H9 (cell line): ENCODE measurements around the gene C5orf15. TPM values are rescaled to one million over a fixed set of nuclear protein-coding genes. Genes with fewer than 3 reads are reported as not detected.

Experiments used
- DNase-seq: peaks from one replicate; pipeline ENCODE4 v3.0.0-alpha.2; 2017
- H2AFZ ChIP-seq: one replicate; pipeline ENCODE4 v1.6.1; 2013; ENCODE audit warnings: mild to moderate bottlenecking, low read length, control low read depth, moderate library complexity
- H2AK5ac ChIP-seq: 2 replicates; pipeline ENCODE4 v1.6.1; 2013; ENCODE audit warnings: low read length, control low read depth, mixed read lengths; ENCODE audit not compliant: insufficient read length
- H2BK120ac ChIP-seq: one replicate; pipeline ENCODE4 v1.6.1; 2013; ENCODE audit warnings: low read depth, mild to moderate bottlenecking, low read length, control low read depth, inconsistent platforms; ENCODE audit not compliant: poor library complexity, severe bottlenecking
- H2BK12ac ChIP-seq: 2 replicates; pipeline ENCODE4 v1.6.1; 2013; ENCODE audit warnings: low read length, control low read depth, mixed read lengths, low read depth; ENCODE audit not compliant: insufficient read length
- H2BK15ac ChIP-seq: 2 replicates; pipeline ENCODE4 v1.6.1; 2013; ENCODE audit warnings: low read depth, low read length, control low read depth
- H2BK20ac ChIP-seq: one replicate; pipeline ENCODE4 v1.6.1; 2013; ENCODE audit warnings: low read depth, mild to moderate bottlenecking, low read length, control low read depth, inconsistent platforms; ENCODE audit not compliant: poor library complexity, severe bottlenecking
- H2BK5ac ChIP-seq: 2 replicates; pipeline ENCODE4 v1.6.1; 2013; ENCODE audit warnings: low read length, control low read depth, mixed read lengths; ENCODE audit not compliant: insufficient read length
- H3K14ac ChIP-seq: 2 replicates; pipeline ENCODE4 v1.6.1; 2013; ENCODE audit warnings: low read length, control low read depth; ENCODE audit not compliant: insufficient read depth
- H3K18ac ChIP-seq: 2 replicates; pipeline ENCODE4 v1.6.1; 2013; ENCODE audit warnings: low read depth, mild to moderate bottlenecking, mixed read lengths, low read length, control low read depth; ENCODE audit not compliant: insufficient read length
- H3K23ac ChIP-seq: 2 replicates; pipeline ENCODE4 v1.6.1; 2013; ENCODE audit warnings: low read length, control low read depth, mixed read lengths, low read depth; ENCODE audit not compliant: insufficient read length
- H3K23me2 ChIP-seq: 2 replicates; pipeline ENCODE4 v1.6.1; 2013; ENCODE audit warnings: low read depth, mild to moderate bottlenecking, mixed read lengths, low read length, control low read depth; ENCODE audit not compliant: insufficient read length, poor library complexity, severe bottlenecking
- H3K27ac ChIP-seq: 2 replicates; pipeline ENCODE4 v1.5.1; 2013; ENCODE audit warnings: low read length, control low read depth, mixed read lengths, low read depth; ENCODE audit not compliant: insufficient read length
- H3K27me3 ChIP-seq: 2 replicates; pipeline ENCODE4 v1.6.1; 2013; ENCODE audit warnings: low read length, control low read depth, inconsistent platforms; ENCODE audit not compliant: insufficient read depth
- H3K4ac ChIP-seq: 2 replicates; pipeline ENCODE4 v1.6.1; 2013; ENCODE audit warnings: low read depth, mild to moderate bottlenecking, control low read depth, inconsistent platforms, low read length, moderate library complexity
- H3K4me1 ChIP-seq: 2 replicates; pipeline ENCODE4 v1.6.1; 2013; ENCODE audit warnings: low read length, control low read depth, inconsistent platforms; ENCODE audit not compliant: insufficient read depth
- H3K4me2 ChIP-seq: 2 replicates; pipeline ENCODE4 v1.6.1; 2013; ENCODE audit warnings: low read length, control low read depth, mixed read lengths; ENCODE audit not compliant: insufficient read length, insufficient read depth
- H3K56ac ChIP-seq: 2 replicates; pipeline ENCODE4 v1.6.1; 2013; ENCODE audit warnings: low read depth, mild to moderate bottlenecking, mixed read lengths, low read length, control low read depth; ENCODE audit not compliant: insufficient read length
- H3K79me1 ChIP-seq: 2 replicates; pipeline ENCODE4 v1.6.1; 2013; ENCODE audit warnings: low read depth, mild to moderate bottlenecking, moderate library complexity, low read length, control low read depth, inconsistent platforms; ENCODE audit not compliant: insufficient read depth, poor library complexity, severe bottlenecking
- H3K79me2 ChIP-seq: 2 replicates; pipeline ENCODE4 v1.6.1; 2013; ENCODE audit warnings: low read length, control low read depth, inconsistent platforms; ENCODE audit not compliant: insufficient read depth
- H3K9ac ChIP-seq: 2 replicates; pipeline ENCODE4 v1.6.1; 2013; ENCODE audit warnings: low read length, control low read depth, mixed read lengths; ENCODE audit not compliant: insufficient read length; ENCODE audit errors: extremely low read depth
- H3K9me3 ChIP-seq: one replicate; pipeline ENCODE4 v1.6.1; 2013; ENCODE audit warnings: low read depth, low read length, inconsistent platforms; ENCODE audit not compliant: control insufficient read depth
- H3T11ph ChIP-seq: one replicate; pipeline ENCODE4 v1.6.1; 2013; ENCODE audit warnings: mild to moderate bottlenecking, low read length, control low read depth, inconsistent platforms
- H4K20me1 ChIP-seq: one replicate; pipeline ENCODE4 v1.6.1; 2013; ENCODE audit not compliant: control insufficient read depth, insufficient read length, insufficient read depth
- H4K5ac ChIP-seq: 2 replicates; pipeline ENCODE4 v1.6.1; 2013; ENCODE audit warnings: low read depth, mild to moderate bottlenecking, mixed read lengths, low read length, control low read depth; ENCODE audit not compliant: insufficient read length
- H4K8ac ChIP-seq: replicated peaks from 2 replicates; pipeline ENCODE4 v1.6.1; 2013; ENCODE audit warnings: low read length, control low read depth, mixed read lengths, low read depth; ENCODE audit not compliant: insufficient read length
- H4K91ac ChIP-seq: 2 replicates; pipeline ENCODE4 v1.6.1; 2013; ENCODE audit warnings: low read depth, mild to moderate bottlenecking, moderate library complexity, mixed read lengths, low read length, control low read depth; ENCODE audit not compliant: insufficient read length
- H3K27ac Mint-ChIP-seq, 3 experiments: 2 replicates in 2 of 3; 3 replicates in 1 of 3; pipeline ENCODE4 v1.8.0; 2020 to 2021; ENCODE audit warnings: mixed read lengths in 3 of 3, mild to moderate bottlenecking in 1 of 3, moderate library complexity in 1 of 3
- H3K27me3 Mint-ChIP-seq: 2 replicates; pipeline ENCODE4 v1.8.0; 2021; ENCODE audit warnings: low read depth, mild to moderate bottlenecking, moderate library complexity, mixed read lengths
- H3K36me3 Mint-ChIP-seq, 3 experiments: 2 replicates in 2 of 3; 3 replicates in 1 of 3; pipeline ENCODE4 v1.8.0; 2020 to 2021; ENCODE audit warnings: low read depth in 3 of 3, mixed read lengths in 3 of 3; ENCODE audit not compliant: insufficient read depth in 1 of 3
- H3K4me1 Mint-ChIP-seq, 2 experiments: 2 replicates each; pipeline ENCODE4 v1.8.0; 2020; ENCODE audit warnings: mixed read lengths in 2 of 2
- H3K4me3 Mint-ChIP-seq, 2 experiments: 2 replicates in 1 of 2; 3 replicates in 1 of 2; pipeline ENCODE4 v1.8.0; 2020 to 2021; ENCODE audit warnings: mild to moderate bottlenecking in 2 of 2, mixed read lengths in 2 of 2, moderate library complexity in 1 of 2
- H3K9me3 Mint-ChIP-seq, 2 experiments: 2 replicates in 1 of 2; 3 replicates in 1 of 2; pipeline ENCODE4 v1.8.0; 2020; ENCODE audit warnings: mild to moderate bottlenecking in 2 of 2, mixed read lengths in 2 of 2, moderate library complexity in 1 of 2
- WGBS: extraction: QIAGEN DNeasy Blood & Tissue Kit; methylation state at CpG from one replicate; pipeline ENCODE4 v1.1.7; 2013; ENCODE audit warnings: missing lambda C conversion rate, low lambda C conversion rate, mixed read lengths; ENCODE audit not compliant: insufficient read length; ENCODE audit errors: extremely low coverage; 5-methylcytosine and 5-hydroxymethylcytosine counted together
- total RNA-seq: library from RNA; stranded (reverse); gene quantifications from 2 replicates; pipeline ENCODE4 v1.2.1, GENCODE V29; 2021
- TF ChIP-seq, protein P1 (sequence below): fragments of 200-600 bp; sonication (generic); conservative IDR thresholded peaks from 3 replicates; pipeline ENCODE4 v1.8.0; 2021; ENCODE audit warnings: antibody characterized with exemption, mild to moderate bottlenecking

Gene C5orf15
- total RNA-seq, 1 experiment from 2014 or later, result 33.4 TPM

DNA sequence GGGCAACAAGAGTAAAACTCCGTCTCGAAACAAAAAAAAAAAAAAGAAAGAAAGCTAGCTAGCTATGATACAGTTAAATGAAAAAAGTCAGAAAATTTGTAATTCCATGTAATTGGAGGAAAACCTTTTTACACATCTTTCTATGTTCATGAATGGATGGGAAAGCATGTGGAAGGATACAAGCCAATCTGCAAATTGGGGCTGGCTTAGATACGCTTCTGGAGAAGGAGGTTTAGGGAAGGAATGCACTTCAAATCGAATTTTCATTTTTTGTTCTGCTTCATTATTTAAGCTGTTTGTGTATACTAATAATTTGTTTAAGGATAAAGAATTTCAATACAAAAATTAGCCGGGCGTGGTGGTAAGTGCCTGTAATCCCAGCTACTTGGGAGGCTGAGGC lies 29.6 kb upstream of the C5orf15 start:
- Histone ChIP-seq H2AFZ (no peak overlapping the region), H3K4ac (no peak overlapping the region), H3K79me2 (peaks cover 86% of the 10 kb centered on the region), H4K20me1 (peaks cover 5% of the 10 kb centered on the region), H3K79me1 (peaks cover 16% of the 10 kb centered on the region), H2BK15ac (no peak overlapping the region), H4K91ac (no peak overlapping the region), H3K27ac (no peak overlapping the region), H3K23me2 (peaks cover 1% of the 10 kb centered on the region), H3T11ph (no peak overlapping the region), H3K56ac (no peak overlapping the region), H3K18ac (no peak overlapping the region), H3K4me1 (peaks cover 6% of the 10 kb centered on the region; the same call in 1 of the 2 replicates), H2BK120ac (no peak overlapping the region), H2BK5ac (no peak overlapping the region), H3K23ac (no peak overlapping the region), H4K8ac (no peak overlapping the region), H3K4me2 (no peak overlapping the region), H2BK12ac (no peak overlapping the region), H3K9ac (no peak overlapping the region), H2AK5ac (no peak overlapping the region), H4K5ac (no peak overlapping the region), H3K27me3 (no peaks in the 10 kb centered on the region), H2BK20ac (no peak overlapping the region), H3K9me3 (no peaks in the 10 kb centered on the region), H3K14ac (no peak overlapping the region)
- Mint-ChIP-seq H3K27me3 (no peaks in the 10 kb centered on the region), H3K27ac (peak overlapping the region in 1 of 3 experiments; percentile 10; a peak in 1 of 7 replicates), H3K9me3 (no peaks in the 10 kb centered on the region), H3K4me3 (0 out of 5 replicates have a peak overlapping the region, but pooled peaks of 1 of the 2 experiments have one; percentile 53), H3K4me1 (peaks cover 52 to 58% of the 10 kb centered on the region in 2 experiments), H3K36me3 (peaks cover 12 to 21% (median 17%) of the 10 kb centered on the region in 3 experiments; a peak in 5 of 7 replicates)
- no peak for DNase-seq
- no CpG with 5 or more reads among the region's 6 CpGs for WGBS
- TF ChIP-seq, protein P1, sequence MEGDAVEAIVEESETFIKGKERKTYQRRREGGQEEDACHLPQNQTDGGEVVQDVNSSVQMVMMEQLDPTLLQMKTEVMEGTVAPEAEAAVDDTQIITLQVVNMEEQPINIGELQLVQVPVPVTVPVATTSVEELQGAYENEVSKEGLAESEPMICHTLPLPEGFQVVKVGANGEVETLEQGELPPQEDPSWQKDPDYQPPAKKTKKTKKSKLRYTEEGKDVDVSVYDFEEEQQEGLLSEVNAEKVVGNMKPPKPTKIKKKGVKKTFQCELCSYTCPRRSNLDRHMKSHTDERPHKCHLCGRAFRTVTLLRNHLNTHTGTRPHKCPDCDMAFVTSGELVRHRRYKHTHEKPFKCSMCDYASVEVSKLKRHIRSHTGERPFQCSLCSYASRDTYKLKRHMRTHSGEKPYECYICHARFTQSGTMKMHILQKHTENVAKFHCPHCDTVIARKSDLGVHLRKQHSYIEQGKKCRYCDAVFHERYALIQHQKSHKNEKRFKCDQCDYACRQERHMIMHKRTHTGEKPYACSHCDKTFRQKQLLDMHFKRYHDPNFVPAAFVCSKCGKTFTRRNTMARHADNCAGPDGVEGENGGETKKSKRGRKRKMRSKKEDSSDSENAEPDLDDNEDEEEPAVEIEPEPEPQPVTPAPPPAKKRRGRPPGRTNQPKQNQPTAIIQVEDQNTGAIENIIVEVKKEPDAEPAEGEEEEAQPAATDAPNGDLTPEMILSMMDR, result no peak
